SK-N-MC (cell line): ENCODE measurements around the gene VAV2.

ENCODE experiments used
- DNase-seq: peaks from one replicate; pipeline ENCODE4 v3.0.0-alpha.2; 2011; ENCODE audit warnings: low read depth, low spot score
- H3K27ac ChIP-seq: fragments of 200-600 bp; sonication (generic); 2 replicates; pipeline ENCODE4 v1.5.1; 2016; ENCODE audit warnings: mixed run types
- H3K36me3 ChIP-seq: fragments of 200-600 bp; sonication (generic); 2 replicates; pipeline ENCODE4 v1.6.1; 2017; ENCODE audit warnings: antibody characterized with exemption, low read length, mixed read lengths; ENCODE audit not compliant: insufficient read depth
- H3K4me3 ChIP-seq: fragments of 200-600 bp; sonication (generic); 2 replicates; pipeline ENCODE4 v1.5.1; 2016
- H3K9ac ChIP-seq: fragments of 200-600 bp; sonication (generic); 2 replicates; pipeline ENCODE4 v1.8.0; 2017; ENCODE audit warnings: mixed run types, mixed read lengths; ENCODE audit not compliant: insufficient read length
- H3K9me3 ChIP-seq: fragments of 200-600 bp; sonication (generic); 2 replicates; pipeline ENCODE4 v1.6.1; 2017; ENCODE audit warnings: low read depth, mild to moderate bottlenecking, antibody characterized with exemption, low read length, moderate library complexity, mixed read lengths
- EZH2 ChIP-seq: fragments of 200-600 bp; sonication (generic); IDR thresholded peaks from one replicate; pipeline ENCODE4 v1.6.1; 2017; ENCODE audit warnings: antibody characterized with exemption
- FOXP2 ChIP-seq: optimal IDR thresholded peaks from 2 replicates; pipeline ENCODE3; 2011; ENCODE audit warnings: mild to moderate bottlenecking, moderate library complexity; ENCODE audit not compliant: insufficient read depth; ENCODE audit errors: extremely low read length, control extremely low read depth
- POLR2AphosphoS5 ChIP-seq: IDR thresholded peaks from 2 replicates; pipeline ENCODE4 v1.6.1; 2012; ENCODE audit warnings: mild to moderate bottlenecking, low read depth, low read length, borderline replicate concordance

Gene VAV2

DNA sequence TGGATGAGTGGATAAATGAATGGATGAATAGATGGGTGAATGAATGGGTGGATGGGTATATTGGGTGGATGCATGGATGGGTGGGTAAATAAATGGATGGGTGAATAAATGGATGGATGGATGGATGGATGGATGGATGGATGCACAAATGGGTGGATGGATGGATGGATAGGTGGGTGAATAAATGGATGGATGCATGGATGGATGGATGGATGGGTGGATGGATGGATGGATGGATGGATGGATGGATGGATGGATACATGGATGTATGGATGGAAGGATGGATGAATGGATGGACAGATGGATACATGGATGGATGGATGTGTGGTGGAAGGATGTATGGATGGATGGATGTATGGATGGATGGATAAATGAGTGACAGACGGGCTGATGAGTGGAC, 140.4 kb downstream of the VAV2 start:
- no peaks in the 10 kb centered on the region for H3K36me3 ChIP-seq
- TF ChIP-seq EZH2 (no peak), FOXP2 (no peak), POLR2AphosphoS5 (no peak)
- DNase-seq: no peak
- H3K27ac ChIP-seq: no peak overlapping the region
- no peaks in the 10 kb centered on the region for H3K9me3 ChIP-seq
- no peak overlapping the region for H3K4me3 ChIP-seq
- no peak overlapping the region for H3K9ac ChIP-seq

DNA sequence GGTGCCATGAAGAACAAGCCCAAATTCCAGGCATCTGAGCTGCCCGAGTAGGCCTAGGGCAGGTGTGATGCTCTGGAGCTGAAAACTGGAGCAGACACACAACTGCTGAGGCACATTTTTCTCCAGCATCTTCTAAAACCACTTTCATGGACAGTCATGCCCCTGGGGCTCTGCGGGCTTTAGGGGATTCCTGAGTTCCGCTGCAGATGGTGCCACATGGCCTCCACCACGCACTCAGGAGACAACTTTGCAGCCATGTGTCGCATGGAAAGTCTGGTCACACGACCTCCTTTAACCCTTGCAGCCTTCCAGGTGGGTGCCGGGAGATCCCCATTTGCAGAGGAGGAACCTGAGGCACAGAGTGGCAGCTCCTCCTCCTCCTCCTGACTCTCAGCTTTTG, 141.2 kb downstream of the VAV2 start:
- Histone ChIP-seq H3K9ac (no peak overlapping the region), H3K36me3 (no peaks in the 10 kb centered on the region), H3K9me3 (no peaks in the 10 kb centered on the region), H3K27ac (no peak overlapping the region), H3K4me3 (no peak overlapping the region)
- DNase-seq: no peak
- TF ChIP-seq FOXP2: no peak
- no peak for TF ChIP-seq POLR2AphosphoS5
- no peak for TF ChIP-seq EZH2

DNA sequence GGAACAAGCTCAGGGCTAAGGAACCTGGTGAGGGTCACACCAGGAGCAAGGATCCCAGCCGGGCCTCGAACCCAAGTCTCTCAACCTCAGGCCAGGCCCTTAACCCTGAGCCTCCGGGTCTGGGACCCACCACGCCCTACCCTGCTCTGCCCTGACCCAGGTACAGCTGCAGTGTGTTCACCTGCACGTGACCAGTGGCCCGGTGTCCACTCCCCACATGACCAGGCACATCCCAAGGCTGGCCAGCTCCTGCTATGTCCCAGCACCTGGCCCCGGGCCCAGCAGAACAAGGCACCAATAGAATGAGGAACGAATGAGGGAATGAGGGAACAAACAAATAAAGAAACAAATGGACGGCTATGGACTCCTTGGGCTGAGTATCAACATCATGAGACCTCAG, 142.0 kb downstream of the VAV2 start:
- H3K36me3 ChIP-seq: no peaks in the 10 kb centered on the region
- H3K27ac ChIP-seq: no peak overlapping the region
- H3K9ac ChIP-seq: no peak overlapping the region
- no peak for TF ChIP-seq FOXP2
- TF ChIP-seq EZH2: no peak
- TF ChIP-seq POLR2AphosphoS5: no peak
- DNase-seq: no peak
- no peak overlapping the region for H3K4me3 ChIP-seq
- H3K9me3 ChIP-seq: no peaks in the 10 kb centered on the region

DNA sequence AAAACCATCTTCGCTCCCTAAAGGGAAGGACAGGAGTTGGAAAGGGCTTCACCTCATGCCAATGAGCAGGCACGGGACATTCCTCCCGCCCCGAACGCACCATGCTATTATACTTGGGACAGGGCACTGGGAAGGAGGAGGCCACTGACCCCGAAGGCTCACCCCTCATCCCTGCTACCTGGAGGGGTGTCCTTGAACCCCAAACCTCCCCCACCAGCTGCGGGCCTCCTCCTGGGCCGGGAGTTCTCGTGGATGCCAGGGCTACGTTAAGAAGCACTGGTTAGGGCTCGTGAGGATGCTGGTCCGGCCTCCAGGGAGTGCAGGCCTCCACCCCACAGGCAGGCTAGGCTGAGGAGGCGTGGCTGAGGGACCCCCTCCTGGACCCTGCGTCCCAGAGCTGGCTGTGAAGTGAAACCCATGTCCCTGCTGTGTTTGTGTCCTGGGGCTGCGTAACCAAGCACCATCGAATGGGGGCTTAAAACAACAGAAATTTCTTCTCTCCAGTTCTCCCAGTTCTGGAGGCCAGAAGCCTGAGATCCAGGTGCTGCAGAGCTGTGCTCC, 142.9 kb downstream of the VAV2 start:
- DNase-seq: no peak
- Histone ChIP-seq H3K9ac (no peak overlapping the region), H3K36me3 (no peaks in the 10 kb centered on the region), H3K9me3 (no peaks in the 10 kb centered on the region), H3K4me3 (no peak overlapping the region), H3K27ac (no peak overlapping the region)
- TF ChIP-seq FOXP2 (no peak), POLR2AphosphoS5 (no peak), EZH2 (no peak)

DNA sequence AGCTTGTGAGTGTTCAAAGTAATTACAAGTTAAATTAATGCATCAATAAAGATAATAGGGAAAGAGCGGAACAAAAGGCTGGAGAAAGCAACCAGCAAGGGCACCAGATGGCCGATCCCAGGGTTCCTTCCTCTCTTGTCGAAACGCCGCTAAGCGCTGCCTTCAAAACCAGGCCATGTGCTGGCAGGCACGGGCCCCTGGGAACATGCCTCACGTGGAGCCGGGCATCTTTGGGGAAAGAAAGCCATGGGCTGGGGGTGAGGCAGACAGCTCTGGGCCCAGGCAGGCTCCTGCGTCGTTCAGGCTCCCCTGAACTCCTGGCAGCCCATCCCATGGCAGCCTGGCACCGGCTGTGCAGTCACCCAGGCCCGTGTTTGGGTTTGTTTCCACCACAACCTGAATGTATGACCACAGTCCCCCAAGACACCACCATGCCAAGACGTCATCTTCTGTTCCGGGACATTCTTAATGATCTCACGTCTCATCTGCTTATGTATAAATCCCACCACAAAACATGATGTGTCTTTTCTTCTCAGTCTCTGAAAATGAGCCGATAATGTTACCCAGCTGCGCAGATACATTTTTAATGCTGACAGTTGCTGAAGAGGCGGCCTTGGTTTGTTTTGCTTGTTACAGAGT, 143.5 kb downstream of the VAV2 start:
- TF ChIP-seq FOXP2 (no peak), EZH2 (no peak), POLR2AphosphoS5 (no peak)
- Histone ChIP-seq H3K36me3 (no peaks in the 10 kb centered on the region), H3K4me3 (no peak overlapping the region), H3K9me3 (no peaks in the 10 kb centered on the region), H3K27ac (no peak overlapping the region), H3K9ac (no peak overlapping the region)
- no peak for DNase-seq

DNA sequence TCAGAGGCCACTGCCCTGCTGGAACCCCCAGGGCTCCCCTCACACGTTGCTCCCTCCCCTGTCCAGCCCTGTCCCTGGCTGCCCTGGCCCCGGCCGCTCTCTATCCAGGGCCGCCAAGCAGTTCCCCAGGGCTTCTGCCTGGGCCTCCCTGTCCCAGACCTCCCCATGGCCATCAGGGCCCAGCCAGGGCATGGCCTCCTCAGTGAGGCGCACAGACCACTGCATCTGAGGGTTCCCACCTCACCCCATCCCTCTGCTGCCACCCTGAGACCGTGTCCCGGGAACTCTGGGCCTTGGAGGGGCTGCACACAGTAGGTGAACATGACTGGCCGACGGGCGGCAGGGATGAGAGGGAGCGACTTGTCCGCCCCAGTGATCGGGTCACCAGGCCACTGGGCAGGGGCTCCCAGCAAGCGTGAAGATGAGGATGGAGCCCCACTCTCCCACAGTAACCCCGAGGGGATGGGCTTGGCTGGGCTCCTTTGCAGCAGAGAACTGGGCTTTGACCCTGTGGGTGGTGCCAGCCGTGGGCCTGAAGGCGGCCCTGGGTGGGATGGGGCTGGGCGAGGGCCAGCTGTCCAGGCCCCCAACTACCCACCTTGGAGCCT, 145.5 kb downstream of the VAV2 start:
- Histone ChIP-seq H3K4me3 (no peak overlapping the region), H3K9ac (no peak overlapping the region), H3K27ac (no peak overlapping the region), H3K36me3 (no peaks in the 10 kb centered on the region), H3K9me3 (no peaks in the 10 kb centered on the region)
- DNase-seq: no peak
- TF ChIP-seq EZH2: no peak
- no peak for TF ChIP-seq POLR2AphosphoS5
- no peak for TF ChIP-seq FOXP2

DNA sequence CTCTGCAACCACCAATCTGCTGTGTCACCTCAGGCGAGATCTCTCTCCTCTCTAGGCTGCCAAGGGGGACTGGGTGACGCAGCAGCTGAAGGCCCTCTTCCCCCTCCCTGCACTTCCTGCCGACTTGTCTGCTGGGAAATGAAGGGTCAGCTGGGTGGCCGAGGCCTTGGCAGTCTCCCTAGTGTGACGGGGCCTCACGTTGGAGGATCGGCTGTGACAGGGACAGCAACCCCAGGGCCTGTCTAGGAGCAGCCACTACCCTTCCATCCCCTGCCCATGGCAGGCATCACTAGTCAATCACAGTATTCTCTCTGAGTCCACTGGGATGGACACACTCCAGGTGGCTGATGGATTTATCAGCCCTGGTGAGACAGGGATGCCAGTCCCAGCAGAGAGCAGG, 146.7 kb downstream of the VAV2 start:
- no peak overlapping the region for H3K27ac ChIP-seq

DNA sequence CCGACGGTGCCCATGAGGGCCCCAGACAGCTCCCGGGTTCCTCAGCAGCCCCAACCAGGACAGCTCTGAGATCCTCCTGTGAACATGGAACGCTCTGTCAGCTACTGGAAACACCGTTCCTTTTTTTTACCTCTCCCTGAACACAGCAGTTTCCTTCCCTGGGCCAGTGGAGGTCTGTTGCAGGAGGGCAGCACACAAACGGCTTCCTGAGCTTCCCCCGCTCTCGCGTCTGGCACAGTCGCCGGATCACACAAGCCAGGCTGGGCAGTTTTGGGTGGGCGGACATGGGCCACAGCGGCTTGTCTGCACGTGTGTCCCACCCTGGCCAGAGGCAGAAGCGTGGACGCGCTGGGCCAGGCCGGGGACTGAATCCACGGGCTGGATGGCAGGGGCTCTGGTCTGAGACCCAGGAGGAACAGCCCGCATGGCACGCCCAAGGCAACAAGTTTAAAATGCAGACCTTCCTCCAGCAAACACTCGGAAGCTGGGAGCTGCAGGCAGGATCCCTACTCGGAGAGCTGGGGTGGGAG, 147.2 kb downstream of the VAV2 start:
- DNase-seq: no peak
- Histone ChIP-seq H3K9ac (no peak overlapping the region), H3K4me3 (no peak overlapping the region), H3K36me3 (no peaks in the 10 kb centered on the region), H3K9me3 (no peaks in the 10 kb centered on the region), H3K27ac (no peak overlapping the region)
- TF ChIP-seq FOXP2 (no peak), POLR2AphosphoS5 (no peak), EZH2 (no peak)

More for the DNA sequence above, 146.7 kb downstream of the VAV2 start:
- no peaks in the 10 kb centered on the region for H3K9me3 ChIP-seq
- H3K4me3 ChIP-seq: no peak overlapping the region
- TF ChIP-seq EZH2: no peak
- TF ChIP-seq FOXP2: no peak
- H3K36me3 ChIP-seq: no peaks in the 10 kb centered on the region
- DNase-seq: no peak
- no peak overlapping the region for H3K9ac ChIP-seq

DNA sequence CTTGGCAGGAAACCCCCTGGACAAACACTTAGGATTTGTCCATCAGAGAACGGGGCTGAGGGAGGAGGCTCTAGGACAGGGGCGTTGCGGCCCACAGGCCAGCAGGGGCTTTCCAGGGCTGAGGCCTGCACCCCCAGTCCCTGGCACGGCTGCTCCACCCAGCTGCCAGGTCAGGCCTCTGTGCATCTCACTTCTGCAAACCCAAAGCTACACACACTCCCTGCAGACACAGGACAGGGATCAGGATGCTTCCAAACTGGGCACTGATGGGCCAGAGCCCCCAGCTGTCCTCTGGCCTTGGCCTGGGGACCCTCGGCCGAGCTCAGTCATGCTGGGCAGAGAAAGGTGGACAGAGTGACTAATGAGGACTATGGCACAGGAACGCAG, 147.7 kb downstream of the VAV2 start:
- DNase-seq: no peak
- Histone ChIP-seq H3K9ac (no peak overlapping the region), H3K4me3 (no peak overlapping the region), H3K27ac (no peak overlapping the region), H3K9me3 (no peaks in the 10 kb centered on the region), H3K36me3 (no peaks in the 10 kb centered on the region)
- no peak for TF ChIP-seq EZH2
- no peak for TF ChIP-seq FOXP2
- no peak for TF ChIP-seq POLR2AphosphoS5
